A673 (cell line): ENCODE results near the gene TRIM8.

ENCODE experiments used
- EZH2 ChIP-seq: fragments of 200-600 bp; sonication (generic); IDR thresholded peaks from 2 replicates; pipeline ENCODE4 v1.6.1; 2017; ENCODE audit warnings: borderline replicate concordance, low read depth, mild to moderate bottlenecking, mixed read lengths, antibody characterized with exemption, low read length; ENCODE audit not compliant: poor library complexity, severe bottlenecking
- TF ChIP-seq, protein P1 (sequence below): fragments of 300-800, 200-600 bp; sonication (generic); conservative IDR thresholded peaks from 2 replicates; pipeline ENCODE4 v1.5.1; 2017; ENCODE audit warnings: low read depth, mild to moderate bottlenecking, antibody characterized with exemption, low read length, moderate library complexity, mixed read lengths

DNA sequence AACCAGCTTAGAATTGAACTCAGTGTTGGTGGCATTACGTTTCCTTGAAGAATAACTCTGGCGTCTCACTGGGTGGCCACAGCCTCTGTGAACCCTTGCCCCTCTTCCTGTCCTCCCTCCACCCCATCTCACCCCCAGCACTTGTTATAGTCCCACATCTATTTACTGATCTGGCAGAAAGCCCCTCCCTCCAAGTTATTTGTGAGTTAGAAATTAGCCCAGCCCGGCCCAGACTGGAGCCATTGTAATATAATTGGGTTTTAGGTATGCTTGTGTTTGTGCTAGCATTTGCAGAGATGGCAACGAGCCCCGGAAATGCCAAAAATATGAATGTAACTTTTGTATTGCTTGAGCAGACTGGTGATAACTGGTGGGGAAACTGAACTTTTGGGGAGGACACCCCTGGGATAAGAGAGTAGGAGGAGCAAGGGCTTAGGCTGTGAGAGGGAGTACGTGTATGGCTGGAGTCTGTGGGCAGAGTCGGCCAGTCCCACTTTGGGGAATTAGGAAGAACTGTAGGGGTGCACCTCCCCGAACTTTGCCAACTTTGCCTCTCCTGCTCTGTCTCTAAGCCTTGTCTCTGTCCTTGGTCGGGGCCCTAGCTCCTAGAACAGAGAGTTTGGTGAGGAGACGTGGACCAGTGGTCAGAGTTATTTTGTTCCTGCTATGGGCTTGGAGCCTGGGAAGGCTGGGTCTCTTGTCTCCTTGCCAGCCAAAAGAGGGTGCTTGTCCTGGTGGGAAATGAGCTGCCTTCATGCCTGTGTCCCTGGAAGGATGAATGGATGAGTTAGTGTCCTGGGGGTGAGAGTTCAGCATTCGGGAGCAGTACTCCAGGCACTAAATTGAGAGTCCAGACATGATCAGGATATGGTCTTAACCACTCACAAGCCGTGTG lies 19.3 kb upstream of the TRIM8 start:
- TF ChIP-seq, protein P1, sequence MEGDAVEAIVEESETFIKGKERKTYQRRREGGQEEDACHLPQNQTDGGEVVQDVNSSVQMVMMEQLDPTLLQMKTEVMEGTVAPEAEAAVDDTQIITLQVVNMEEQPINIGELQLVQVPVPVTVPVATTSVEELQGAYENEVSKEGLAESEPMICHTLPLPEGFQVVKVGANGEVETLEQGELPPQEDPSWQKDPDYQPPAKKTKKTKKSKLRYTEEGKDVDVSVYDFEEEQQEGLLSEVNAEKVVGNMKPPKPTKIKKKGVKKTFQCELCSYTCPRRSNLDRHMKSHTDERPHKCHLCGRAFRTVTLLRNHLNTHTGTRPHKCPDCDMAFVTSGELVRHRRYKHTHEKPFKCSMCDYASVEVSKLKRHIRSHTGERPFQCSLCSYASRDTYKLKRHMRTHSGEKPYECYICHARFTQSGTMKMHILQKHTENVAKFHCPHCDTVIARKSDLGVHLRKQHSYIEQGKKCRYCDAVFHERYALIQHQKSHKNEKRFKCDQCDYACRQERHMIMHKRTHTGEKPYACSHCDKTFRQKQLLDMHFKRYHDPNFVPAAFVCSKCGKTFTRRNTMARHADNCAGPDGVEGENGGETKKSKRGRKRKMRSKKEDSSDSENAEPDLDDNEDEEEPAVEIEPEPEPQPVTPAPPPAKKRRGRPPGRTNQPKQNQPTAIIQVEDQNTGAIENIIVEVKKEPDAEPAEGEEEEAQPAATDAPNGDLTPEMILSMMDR: no peak
- TF ChIP-seq EZH2: no peak
